Muscle layer of duodenum (tissue), 2 donors: ENCODE measurements around the gene UPK2.
"Not testable (repeated sequence)": the region's sequence is repeated elsewhere in the genome, so short reads cannot be mapped to it uniquely, and the experiment has no call there.

Source experiments
- H3K27ac ChIP-seq: one replicate; pipeline ENCODE4 v1.7.0; 2013; ENCODE audit warnings: mild to moderate bottlenecking, low read length
- H3K27me3 ChIP-seq: one replicate; pipeline ENCODE4 v1.7.0; 2013; ENCODE audit warnings: low read depth, mild to moderate bottlenecking, control low read depth, low read length
- H3K36me3 ChIP-seq, 2 donors: one replicate each; pipeline ENCODE4 v1.7.0; 2013; ENCODE audit warnings: low read length in 2 of 2, control low read depth in 1 of 2, mild to moderate bottlenecking in 1 of 2; ENCODE audit not compliant: insufficient read depth in 2 of 2, control insufficient read depth in 1 of 2
- H3K4me1 ChIP-seq, 2 donors: one replicate each; pipeline ENCODE4 v1.7.0; 2013; ENCODE audit warnings: low read length in 2 of 2, mild to moderate bottlenecking in 2 of 2, control low read depth in 1 of 2, moderate library complexity in 1 of 2; ENCODE audit not compliant: insufficient read depth in 2 of 2, control insufficient read depth in 1 of 2
- H3K4me3 ChIP-seq, 2 donors: one replicate each; pipeline ENCODE4 v1.7.0; 2013; ENCODE audit warnings: low read length in 2 of 2, low read depth in 1 of 2, mild to moderate bottlenecking in 1 of 2
- H3K9me3 ChIP-seq, 2 donors: one replicate each; pipeline ENCODE4 v1.7.0; 2013; ENCODE audit warnings: low read length in 2 of 2, control low read depth in 1 of 2, mild to moderate bottlenecking in 1 of 2; ENCODE audit not compliant: control insufficient read depth in 1 of 2
- donor health status: healthy.

Gene UPK2

GRCh38 chr11:118975771-118976709, 19.9 kb downstream of the UPK2 start:
- H3K27me3 ChIP-seq = no peaks in the 10 kb centered on the region
- H3K4me3 ChIP-seq = no peak overlapping the region
- no peaks in the 10 kb centered on the region for H3K36me3 ChIP-seq
- H3K9me3 ChIP-seq = no peaks in the 10 kb centered on the region
- peaks cover 0 to 9% of the 10 kb centered on the region in 2 donors for H3K4me1 ChIP-seq
- H3K27ac ChIP-seq = no peak overlapping the region

GRCh38 chr11:118979434-118979833, 23.3 kb downstream of the UPK2 start:
- no peak overlapping the region for H3K27ac ChIP-seq
- no peak overlapping the region for H3K4me3 ChIP-seq
- H3K4me1 ChIP-seq = peaks cover 0 to 9% of the 10 kb centered on the region in 2 donors
- H3K36me3 ChIP-seq = no peaks in the 10 kb centered on the region
- no peaks in the 10 kb centered on the region for H3K9me3 ChIP-seq
- no peaks in the 10 kb centered on the region for H3K27me3 ChIP-seq

- no peaks in the 10 kb centered on the region for H3K9me3 ChIP-seq
- no peak overlapping the region for H3K27ac ChIP-seq
- H3K36me3 ChIP-seq = no peaks in the 10 kb centered on the region
- H3K4me1 ChIP-seq = peaks cover 0 to 9% of the 10 kb centered on the region in 2 donors
- H3K27me3 ChIP-seq = no peaks in the 10 kb centered on the region
- H3K4me3 ChIP-seq = peak overlapping the region in 1 of 2 donors; percentile 12
Measured at GRCh38 chr11:118980191-118980881, 24.2 kb downstream of the UPK2 start.

GRCh38 chr11:118984337-118984736, 28.2 kb downstream of the UPK2 start:
- not testable (repeated sequence) for H3K9me3 ChIP-seq, H3K27ac ChIP-seq, H3K4me3 ChIP-seq, H3K4me1 ChIP-seq, H3K36me3 ChIP-seq, H3K27me3 ChIP-seq

- no peak overlapping the region for H3K27ac ChIP-seq
- H3K9me3 ChIP-seq = no peaks in the 10 kb centered on the region
- no peak overlapping the region for H3K4me3 ChIP-seq
- no peaks in the 10 kb centered on the region for H3K27me3 ChIP-seq
- peaks cover 0 to 8% of the 10 kb centered on the region in 2 donors for H3K4me1 ChIP-seq
- H3K36me3 ChIP-seq = no peaks in the 10 kb centered on the region
Measured at GRCh38 chr11:118984825-118985224, 28.7 kb downstream of the UPK2 start.

- H3K27me3 ChIP-seq = no peaks in the 10 kb centered on the region
- H3K9me3 ChIP-seq = no peaks in the 10 kb centered on the region
- H3K27ac ChIP-seq = no peak overlapping the region
- no peaks in the 10 kb centered on the region for H3K4me1 ChIP-seq
- H3K4me3 ChIP-seq = no peak overlapping the region
- no peaks in the 10 kb centered on the region for H3K36me3 ChIP-seq
Measured at GRCh38 chr11:118988280-118988679, 32.2 kb downstream of the UPK2 start.

GRCh38 chr11:118991486-118992038, 35.5 kb downstream of the UPK2 start:
- not testable (repeated sequence) for H3K4me1 ChIP-seq, H3K4me3 ChIP-seq, H3K9me3 ChIP-seq, H3K27ac ChIP-seq, H3K36me3 ChIP-seq, H3K27me3 ChIP-seq

GRCh38 chr11:118996926-118997626, 41.0 kb downstream of the UPK2 start:
- Histone ChIP-seq H3K36me3 (peaks cover 0 to 12% of the 10 kb centered on the region in 2 donors), H3K27me3 (no peaks in the 10 kb centered on the region), H3K27ac (peak overlapping the region; percentile 28), H3K9me3 (no peaks in the 10 kb centered on the region), H3K4me3 (peak overlapping the region; percentile 84 to 88), H3K4me1 (peaks cover 6 to 21% of the 10 kb centered on the region in 2 donors)

- peak within 1 kb of the TSS; percentile 84 for H3K27ac ChIP-seq
Measured at GRCh38 chr11:118997627-118998387, 41.7 kb downstream of the UPK2 start, which contains the start of gene CENATAC. Gene CENATAC (plus strand): TSS chr11:118998138. CDS start chr11:118998198, 60 bp downstream.

GRCh38 chr11:118998388-118998717, 42.3 kb downstream of the UPK2 start:
- peak overlapping the region; percentile 84 for H3K27ac ChIP-seq
- peaks cover 6 to 21% of the 10 kb centered on the region in 2 donors for H3K4me1 ChIP-seq

More at GRCh38 chr11:118997627-118998387, 41.7 kb downstream of the UPK2 start, which contains the start of gene CENATAC:
- H3K36me3 ChIP-seq = peaks cover 0 to 19% of the 10 kb centered on the region in 2 donors
- H3K4me1 ChIP-seq = peaks cover 6 to 21% of the 10 kb centered on the region in 2 donors
- H3K4me3 ChIP-seq = peak within 1 kb of the TSS; percentile 84 to 88
- no peaks in the 10 kb centered on the region for H3K27me3 ChIP-seq
- H3K9me3 ChIP-seq = no peaks in the 10 kb centered on the region

More at GRCh38 chr11:118998388-118998717, 42.3 kb downstream of the UPK2 start:
- H3K9me3 ChIP-seq = no peaks in the 10 kb centered on the region
- H3K4me3 ChIP-seq = peak overlapping the region; percentile 84 to 88
- no peaks in the 10 kb centered on the region for H3K27me3 ChIP-seq
- H3K36me3 ChIP-seq = peaks cover 0 to 24% of the 10 kb centered on the region in 2 donors
